GM12878 (cell line): ENCODE measurements around the gene TBC1D1. TPM values are rescaled to one million over a fixed set of nuclear protein-coding genes. Genes with fewer than 3 reads are reported as not detected.

Experiments
- CHD1 ChIP-seq: IDR thresholded peaks from 2 replicates; pipeline ENCODE4 v1.6.1; 2012; ENCODE audit warnings: low read depth, low read length, improper control_type of control experiment
- CHD2 ChIP-seq: IDR thresholded peaks from 2 replicates; pipeline ENCODE4 v1.6.1; 2011; ENCODE audit warnings: low read depth, low read length, improper control_type of control experiment, borderline replicate concordance
- HCFC1 ChIP-seq: fragments of 150-350 bp; IDR thresholded peaks from 2 replicates; pipeline ENCODE4 v1.6.1; 2014; ENCODE audit warnings: low read length
- HDAC6 ChIP-seq: fragments of 200-600 bp; sonication (generic); IDR thresholded peaks from one replicate; pipeline ENCODE4 v1.8.0; 2017; ENCODE audit warnings: antibody characterized with exemption; ENCODE audit not compliant: unreplicated experiment
- IKZF2 ChIP-seq, 2 experiments: fragments of 450-650 bp; IDR thresholded peaks; 2 replicates each; pipeline ENCODE4 v1.6.1; 2017; ENCODE audit warnings: mild to moderate bottlenecking in 2 of 2, moderate library complexity in 2 of 2
- IRF3 ChIP-seq: fragments of 450-650 bp; IDR thresholded peaks from 2 replicates; pipeline ENCODE4 v1.6.1; 2014; ENCODE audit warnings: mild to moderate bottlenecking
- IRF5 ChIP-seq: fragments of 450-650 bp; IDR thresholded peaks from 2 replicates; pipeline ENCODE4 v1.6.1; 2017; ENCODE audit warnings: borderline replicate concordance
- KLF5 ChIP-seq: fragments of 450-650 bp; IDR thresholded peaks from 2 replicates; pipeline ENCODE4 v1.6.1; 2014; ENCODE audit warnings: mild to moderate bottlenecking; ENCODE audit not compliant: partially characterized antibody
- MTA2 ChIP-seq: fragments of 450-650 bp; IDR thresholded peaks from 2 replicates; pipeline ENCODE4 v1.6.1; 2016; ENCODE audit warnings: low read depth, mild to moderate bottlenecking, moderate library complexity
- NFIC ChIP-seq: IDR thresholded peaks from 2 replicates; pipeline ENCODE4 v1.6.1; 2012; ENCODE audit warnings: low read depth, mild to moderate bottlenecking, inconsistent platforms, low read length, moderate library complexity
- NFYA ChIP-seq: IDR thresholded peaks from 2 replicates; pipeline ENCODE4 v1.6.1; 2011; ENCODE audit warnings: low read depth, mild to moderate bottlenecking, low read length, improper control_type of control experiment, borderline replicate concordance
- POLR2AphosphoS5 ChIP-seq: IDR thresholded peaks from 2 replicates; pipeline ENCODE4 v1.6.1; 2011; ENCODE audit warnings: mild to moderate bottlenecking, low read length, inconsistent platforms
- PRDM15 ChIP-seq: fragments of 450-650 bp; formaldehyde crosslinking; IDR thresholded peaks from 2 replicates; pipeline ENCODE4 v1.4.0; 2020; ENCODE audit warnings: mild to moderate bottlenecking, moderate library complexity
- RELB ChIP-seq: fragments of 450-650 bp; IDR thresholded peaks from 2 replicates; pipeline ENCODE4 v1.6.1; 2017; ENCODE audit warnings: low read depth, mild to moderate bottlenecking, moderate library complexity
- RUNX3 ChIP-seq: IDR thresholded peaks from 2 replicates; pipeline ENCODE4 v1.6.1; 2012; ENCODE audit warnings: low read length, inconsistent platforms
- SIX5 ChIP-seq: IDR thresholded peaks from 2 replicates; pipeline ENCODE4 v1.6.1; 2011; ENCODE audit warnings: mild to moderate bottlenecking, low read depth, low read length, moderate library complexity; ENCODE audit not compliant: severe bottlenecking
- SMC3 ChIP-seq: IDR thresholded peaks from 2 replicates; pipeline ENCODE4 v1.6.1; 2011; ENCODE audit warnings: low read length, improper control_type of control experiment, borderline replicate concordance
- STAT3 ChIP-seq: IDR thresholded peaks from 2 replicates; pipeline ENCODE4 v1.6.1; 2011; ENCODE audit warnings: low read depth, low read length, improper control_type of control experiment
- TARDBP ChIP-seq: IDR thresholded peaks from 2 replicates; pipeline ENCODE4 v1.6.1; 2016; ENCODE audit warnings: borderline replicate concordance
- YBX1 ChIP-seq: fragments of 450-650 bp; IDR thresholded peaks from 2 replicates; pipeline ENCODE4 v1.6.1; 2016; ENCODE audit warnings: antibody characterized with exemption
- ZNF207 ChIP-seq: fragments of 450-650 bp; IDR thresholded peaks from 2 replicates; pipeline ENCODE4 v1.6.1; 2014; ENCODE audit warnings: antibody characterized with exemption, mild to moderate bottlenecking, borderline replicate concordance
- ZNF274 ChIP-seq: IDR thresholded peaks from one replicate; pipeline ENCODE4 v1.8.0; 2011; ENCODE audit not compliant: insufficient read length, insufficient read depth
- ZSCAN29 ChIP-seq: fragments of 450-650 bp; IDR thresholded peaks from 2 replicates; pipeline ENCODE4 v1.6.1; 2017; ENCODE audit warnings: mild to moderate bottlenecking, moderate library complexity
- polyA plus RNA-seq, 11 experiments: library from polyadenylated mRNA; depleted of rRNA in 4 of 11; unstranded in 6 of 11; stranded (reverse) in 5 of 11; fragments of >200 nt; fragmentation: Nextera tagmentation in 4 of 11; fragmentation: Illumina TruSeq in 1 of 11; extraction: Ambion mirVana in 4 of 11; extraction: Trizol in 1 of 11; gene quantifications; 1 replicate in 1 of 11; 2 replicates in 10 of 11; pipeline versions ENCODE4 v1.2.1 to v1.2.3, GENCODE V29; 2011 to 2016; ENCODE audit warnings: inconsistent platforms in 2 of 11, missing spikeins in 2 of 11, low read depth in 1 of 11
- total RNA-seq, 4 experiments: library from RNA; depleted of rRNA in 3 of 4; stranded (reverse); fragments of >200 nt in 3 of 4; fragmentation: Illumina TruSeq in 1 of 4; extraction: Trizol in 1 of 4; gene quantifications; 2 replicates each; pipeline versions ENCODE4 v1.2.1 to v1.2.3, GENCODE V29; 2013 to 2021

The TBC1D1 gene
- total and polyA plus RNA-seq, 10 of the 15 experiments (the other 5 are each of a cell fraction or from before 2014, with no cell fraction given): 5.3 to 102 (median 57.8) TPM

GRCh38 chr4:38132107-38132673 is 241.3 kb downstream of the TBC1D1 start (continued):
- TF ChIP-seq SMC3 (no peak; the same call in 1 of the 2 replicates), POLR2AphosphoS5 (peak; percentile 77), IRF5 (no peak; the same call in 1 of the 2 replicates), STAT3 (peak; percentile 98), CHD2 (peak; percentile 94), NFYA (no peak), MTA2 (peak; percentile 99), SIX5 (no peak), PRDM15 (no peak), HCFC1 (no peak), ZNF207 (no peak), RELB (peak; percentile 97), ZSCAN29 (peak; percentile 58; the same call in 1 of the 2 replicates), TARDBP (no peak; the same call in 1 of the 2 replicates), ZNF274 (no peak), NFIC (no peak), IKZF2 (IDR thresholded peaks at IDR 0.05) (peak; percentile 99), YBX1 (no peak), IRF3 (no peak), RUNX3 (no peak), CHD1 (no peak; the same call in 1 of the 2 replicates), HDAC6 (no peak), KLF5 (peak; percentile 96)
